HG03159 (cell line): ENCODE data around the gene CCDC40.

Experiments used
- ATAC-seq: cut with Tn5 transposase; IDR thresholded peaks from one replicate; pipeline ENCODE4 v1.9.1; 2021; ENCODE audit warnings: mild to moderate bottlenecking, moderate library complexity; ENCODE audit not compliant: unreplicated experiment

Gene CCDC40

DNA sequence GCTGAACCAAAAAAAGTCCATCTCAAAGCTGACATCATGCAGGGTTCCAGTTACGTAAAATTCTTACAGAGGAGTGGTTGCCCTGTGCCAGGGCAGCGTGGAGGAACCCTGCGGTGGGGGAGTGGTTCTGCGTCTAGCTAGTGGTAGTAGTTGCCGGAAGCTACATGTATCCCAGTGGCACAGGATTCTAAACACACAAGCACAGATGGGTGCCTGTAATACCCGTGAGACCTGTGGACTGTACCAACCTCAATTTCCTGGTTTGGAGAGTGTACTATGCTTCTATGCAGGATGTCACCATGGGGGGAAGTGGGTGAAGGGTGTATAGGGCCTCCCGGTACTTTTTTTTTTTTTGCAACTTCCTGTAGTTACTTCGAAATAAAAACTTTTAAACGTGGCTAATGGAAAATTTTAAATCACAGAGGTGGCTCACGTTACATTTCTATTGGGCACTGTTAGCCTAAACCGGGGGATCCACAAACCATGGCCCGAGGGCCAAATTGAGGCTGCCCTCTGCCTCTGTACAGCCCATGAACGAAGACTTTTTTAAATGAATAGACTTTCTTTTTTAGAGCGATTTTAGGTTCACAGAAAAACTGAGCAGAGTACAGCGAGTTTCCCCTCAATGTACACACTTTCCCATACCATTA, 39.3 kb upstream of the CCDC40 start:
- ATAC-seq: no peak

- no peak for ATAC-seq
Measured at GRCh38 chr17:80000136-80000535, 36.3 kb upstream of the CCDC40 start.

GRCh38 chr17:80000981-80001775, 35.3 kb upstream of the CCDC40 start:
- no peak for ATAC-seq

GRCh38 chr17:80002070-80002641, 34.3 kb upstream of the CCDC40 start:
- no peak for ATAC-seq

DNA sequence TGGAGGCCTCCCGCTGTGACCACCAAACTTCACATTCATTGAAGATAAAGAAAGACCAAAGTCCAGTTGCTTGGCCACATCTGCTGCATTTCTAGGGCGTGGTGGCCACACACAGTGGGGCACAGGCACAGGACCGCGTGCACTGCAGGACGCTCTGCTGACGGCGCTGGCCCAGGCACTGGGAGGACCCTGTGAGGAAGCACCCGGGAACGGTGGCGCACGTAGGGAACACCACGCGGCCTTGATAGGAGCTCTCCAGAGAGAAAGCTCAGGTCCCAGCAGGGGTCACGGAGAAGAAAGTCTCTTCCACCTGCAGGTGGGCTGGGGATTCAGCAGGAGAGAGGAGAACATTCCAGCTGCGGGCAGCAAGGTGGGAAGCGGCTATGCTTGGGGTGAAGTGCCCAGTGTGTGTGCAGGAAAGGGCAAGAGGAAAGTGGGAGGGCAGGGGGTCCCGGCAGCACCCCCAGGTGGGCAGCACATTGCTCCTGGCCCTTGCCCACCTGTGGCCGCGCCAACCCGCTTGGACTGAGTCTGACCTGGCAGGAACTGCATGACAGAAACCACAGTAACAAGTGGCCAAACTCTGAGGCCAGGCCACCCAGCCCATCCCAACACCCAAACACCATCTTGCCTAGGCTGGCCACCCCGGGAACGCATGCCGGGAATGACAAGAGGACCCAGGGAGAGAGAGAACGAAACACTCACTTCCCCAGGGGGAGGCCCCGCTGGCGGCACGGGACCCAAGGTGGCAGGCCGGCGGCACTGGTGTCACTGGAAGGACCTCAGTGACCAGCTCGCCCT, 33.6 kb upstream of the CCDC40 start:
- ATAC-seq: no peak

GRCh38 chr17:80003969-80004368, 32.5 kb upstream of the CCDC40 start:
- ATAC-seq: no peak

DNA sequence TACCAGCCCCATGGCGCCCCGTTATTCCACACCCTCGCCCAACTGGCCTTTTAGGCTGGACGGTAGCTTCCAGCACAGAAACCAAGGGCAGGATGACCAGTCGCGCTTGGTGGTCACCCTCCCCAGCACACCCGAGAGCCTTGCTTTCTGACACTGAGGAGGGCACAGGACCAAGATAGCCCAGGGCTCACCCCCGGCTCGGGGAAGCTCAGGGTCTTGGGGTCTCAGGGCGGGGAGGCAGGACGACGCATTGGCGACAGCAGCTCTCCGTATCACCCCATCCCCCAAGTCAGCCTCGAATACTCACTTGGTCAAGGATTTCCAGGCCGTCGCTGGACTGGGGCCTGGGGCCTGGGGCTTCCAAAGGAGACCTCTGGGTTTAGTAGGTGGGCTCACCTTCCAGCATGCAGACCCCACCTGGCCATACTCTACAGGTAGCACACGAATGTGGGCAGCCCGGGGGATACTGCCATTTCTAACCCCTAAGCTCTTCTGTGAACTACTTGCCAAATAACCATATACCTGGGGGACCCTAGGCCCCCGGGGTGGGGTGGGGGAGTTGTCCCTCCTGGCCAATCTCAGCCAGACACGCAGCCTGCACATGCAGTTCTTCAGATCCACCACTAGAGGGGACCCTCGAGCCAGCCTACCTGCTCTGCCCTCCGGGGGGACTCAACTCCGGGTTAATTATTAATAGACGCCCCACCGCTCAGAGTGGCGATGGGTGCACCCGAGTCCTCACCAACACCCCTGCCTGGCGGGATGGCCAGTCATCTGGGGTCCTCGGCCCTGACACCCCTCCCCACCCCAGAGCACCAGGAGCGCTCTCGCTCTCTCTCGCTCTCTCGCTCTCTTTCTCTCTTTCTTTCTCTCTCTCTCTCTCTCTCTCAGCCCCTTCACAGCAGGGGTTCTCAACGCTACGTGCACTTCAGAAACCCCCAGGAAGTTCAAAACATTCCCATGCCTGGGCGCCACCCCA, 30.8 kb upstream of the CCDC40 start:
- ATAC-seq: no peak

GRCh38 chr17:80006339-80006720, 30.1 kb upstream of the CCDC40 start:
- ATAC-seq: no peak

GRCh38 chr17:80006811-80007752, 29.4 kb upstream of the CCDC40 start:
- ATAC-seq: no peak

GRCh38 chr17:80007939-80008338, 28.5 kb upstream of the CCDC40 start:
- ATAC-seq: no peak

DNA sequence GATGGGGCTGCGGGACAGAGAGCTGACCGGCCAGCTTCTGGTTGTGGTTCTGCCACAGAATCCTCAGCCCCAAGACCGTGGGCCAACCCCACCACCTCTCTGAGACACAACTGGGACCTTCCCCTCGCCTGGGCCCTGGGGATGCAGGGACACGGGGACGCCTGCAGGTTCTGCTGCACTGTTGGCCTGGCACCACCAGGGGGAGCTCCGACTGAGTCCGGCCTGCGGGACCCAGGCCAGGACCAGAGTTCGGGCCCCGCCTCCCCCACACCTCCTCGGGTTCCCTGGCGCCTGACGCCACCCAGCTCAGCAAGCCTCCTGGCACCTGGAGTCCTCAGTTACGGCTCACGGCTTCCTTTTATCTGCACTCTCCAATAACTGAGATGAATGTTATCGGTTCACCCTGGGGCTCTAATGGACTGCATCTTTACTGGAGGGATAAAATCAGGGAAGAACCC, 28.0 kb upstream of the CCDC40 start:
- no peak for ATAC-seq

- no peak for ATAC-seq
Measured at GRCh38 chr17:80008848-80009247, 27.6 kb upstream of the CCDC40 start.

DNA sequence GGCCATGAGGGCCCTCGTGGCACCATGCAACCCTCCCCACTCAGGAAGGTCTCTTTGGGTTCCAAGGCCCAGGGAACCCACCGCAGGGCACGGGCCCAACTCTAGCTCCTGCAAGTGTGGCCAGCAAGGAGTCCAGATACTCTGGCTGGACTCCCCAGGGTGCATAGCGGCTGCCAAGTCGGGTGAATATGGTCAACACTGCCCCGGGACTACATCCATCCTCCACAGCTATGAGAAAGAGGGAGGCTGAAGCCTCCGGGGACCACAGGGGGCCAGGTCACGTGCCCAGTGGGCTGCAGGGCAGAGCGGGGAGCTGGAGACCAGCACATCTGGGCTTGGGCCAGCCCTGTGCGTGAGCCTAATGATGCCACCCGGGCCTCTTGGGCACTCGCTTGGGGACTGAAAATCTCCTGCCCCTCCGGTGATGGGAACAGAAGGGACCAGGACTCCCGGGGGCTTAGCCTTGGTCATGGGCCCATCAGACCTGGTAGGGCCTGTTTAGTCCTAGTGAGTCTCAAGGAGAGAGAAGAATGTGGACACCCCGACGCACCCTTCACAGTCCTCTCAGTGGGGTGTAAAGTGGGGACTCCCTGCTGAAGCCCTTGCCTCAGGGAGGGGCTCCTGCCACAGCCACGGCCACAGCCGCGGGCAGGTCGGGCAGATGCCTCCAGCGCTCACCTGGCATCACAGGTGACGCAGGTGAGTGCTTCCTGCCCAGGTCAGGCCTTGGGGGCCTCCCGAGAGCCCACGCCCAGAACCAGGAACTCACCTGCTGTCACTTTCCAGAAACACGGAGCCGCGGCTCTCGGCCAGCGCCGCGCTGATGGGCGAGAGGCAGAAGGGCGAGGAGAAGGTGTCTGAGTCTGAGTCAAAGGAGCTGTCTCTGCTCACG, 26.8 kb upstream of the CCDC40 start:
- ATAC-seq: no peak

- ATAC-seq: no peak
Measured at GRCh38 chr17:80010283-80010858, 26.1 kb upstream of the CCDC40 start.

GRCh38 chr17:80011989-80012555, 24.4 kb upstream of the CCDC40 start:
- no peak for ATAC-seq

- no peak for ATAC-seq
Measured at GRCh38 chr17:80012765-80013741, 23.4 kb upstream of the CCDC40 start.
